Glutamatergic neuron (in vitro differentiated cells): ENCODE measurements around the gene RAD51B. TPM values are rescaled to one million over a fixed set of nuclear protein-coding genes. Genes with fewer than 3 reads are reported as not detected.

Experiments used
- DNase-seq: peaks from one replicate; pipeline ENCODE4 v3.0.0; 2022
- H3K27ac Mint-ChIP-seq: one replicate; pipeline ENCODE4 v1.8.0; 2020; ENCODE audit warnings: mild to moderate bottlenecking, mixed read lengths, inconsistent platforms; ENCODE audit not compliant: unreplicated experiment
- H3K27me3 Mint-ChIP-seq: one replicate; pipeline ENCODE4 v1.8.0; 2020; ENCODE audit warnings: mild to moderate bottlenecking, moderate library complexity, mixed read lengths, inconsistent platforms; ENCODE audit not compliant: unreplicated experiment
- H3K36me3 Mint-ChIP-seq: one replicate; pipeline ENCODE4 v1.8.0; 2020; ENCODE audit warnings: mild to moderate bottlenecking, mixed read lengths, inconsistent platforms; ENCODE audit not compliant: unreplicated experiment
- H3K4me1 Mint-ChIP-seq: one replicate; pipeline ENCODE4 v1.8.0; 2020; ENCODE audit warnings: mild to moderate bottlenecking, low read depth, mixed read lengths, inconsistent platforms; ENCODE audit not compliant: unreplicated experiment
- H3K4me3 Mint-ChIP-seq: one replicate; pipeline ENCODE4 v1.8.0; 2020; ENCODE audit warnings: mild to moderate bottlenecking, mixed read lengths, inconsistent platforms; ENCODE audit not compliant: unreplicated experiment
- H3K9me3 Mint-ChIP-seq: one replicate; pipeline ENCODE4 v1.8.0; 2020; ENCODE audit warnings: mild to moderate bottlenecking, moderate library complexity, mixed read lengths, inconsistent platforms; ENCODE audit not compliant: unreplicated experiment
- total RNA-seq: library from RNA; stranded (reverse); fragmentation: NEBNext Ultra II Directional; extraction: Animal tissue kit (Norgen Biotek cat#: 25700); gene quantifications from one replicate; pipeline ENCODE4 v1.2.1, GENCODE V29; 2021; ENCODE audit not compliant: unreplicated experiment
- TF ChIP-seq, protein P1 (sequence below): fragments of 200-600 bp; sonication (generic); IDR thresholded peaks from one replicate; pipeline ENCODE4 v1.5.0; 2021; ENCODE audit not compliant: partially characterized antibody, unreplicated experiment

Gene RAD51B
- total RNA-seq, 1 donor from 2014 or later, result 9.7 TPM

DNA sequence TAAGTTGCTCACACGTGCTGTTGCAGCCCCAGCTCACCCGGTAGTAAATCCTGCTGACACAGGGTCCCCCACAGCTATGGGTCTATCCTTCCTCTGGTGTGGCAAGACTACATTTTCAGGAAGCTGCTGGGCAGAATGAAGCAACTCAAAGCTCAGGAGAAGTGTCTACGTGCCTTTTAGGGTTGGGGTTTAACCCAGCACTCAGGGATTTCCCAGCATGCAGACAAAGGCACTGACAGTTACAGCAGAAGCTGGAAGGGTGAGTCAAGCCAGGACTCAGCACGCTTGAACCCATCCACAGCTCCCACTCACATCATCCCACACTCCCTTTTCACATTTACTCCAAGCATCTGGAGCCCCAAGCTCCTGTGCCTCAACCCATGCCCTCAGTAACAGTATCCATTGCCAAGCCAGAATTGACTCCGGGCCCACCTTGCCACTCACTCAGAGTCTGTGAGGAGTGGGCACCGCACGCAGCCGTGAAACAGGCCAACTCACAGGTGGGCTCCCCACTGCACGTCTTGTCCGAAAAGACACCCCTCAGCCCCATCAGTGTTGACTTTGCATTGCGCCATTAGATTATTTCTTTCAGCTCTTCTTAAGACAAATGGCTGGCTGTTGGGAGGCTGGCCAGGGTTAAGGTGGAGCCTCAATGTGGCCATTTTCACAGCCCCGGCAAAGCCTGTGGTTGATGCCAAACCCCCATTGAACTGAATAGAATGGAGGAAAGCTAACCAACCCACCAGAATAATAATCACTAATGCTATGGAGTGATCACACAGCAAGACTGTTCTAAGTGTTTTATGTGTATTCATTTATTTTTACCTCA lies 913.7 kb downstream of the RAD51B start:
- Mint-ChIP-seq H3K4me1 (peaks cover 11% of the 10 kb centered on the region), H3K36me3 (no peaks in the 10 kb centered on the region), H3K9me3 (no peaks in the 10 kb centered on the region), H3K27ac (no peak overlapping the region), H3K4me3 (no peak overlapping the region), H3K27me3 (peaks cover 5% of the 10 kb centered on the region)
- TF ChIP-seq, protein P1, sequence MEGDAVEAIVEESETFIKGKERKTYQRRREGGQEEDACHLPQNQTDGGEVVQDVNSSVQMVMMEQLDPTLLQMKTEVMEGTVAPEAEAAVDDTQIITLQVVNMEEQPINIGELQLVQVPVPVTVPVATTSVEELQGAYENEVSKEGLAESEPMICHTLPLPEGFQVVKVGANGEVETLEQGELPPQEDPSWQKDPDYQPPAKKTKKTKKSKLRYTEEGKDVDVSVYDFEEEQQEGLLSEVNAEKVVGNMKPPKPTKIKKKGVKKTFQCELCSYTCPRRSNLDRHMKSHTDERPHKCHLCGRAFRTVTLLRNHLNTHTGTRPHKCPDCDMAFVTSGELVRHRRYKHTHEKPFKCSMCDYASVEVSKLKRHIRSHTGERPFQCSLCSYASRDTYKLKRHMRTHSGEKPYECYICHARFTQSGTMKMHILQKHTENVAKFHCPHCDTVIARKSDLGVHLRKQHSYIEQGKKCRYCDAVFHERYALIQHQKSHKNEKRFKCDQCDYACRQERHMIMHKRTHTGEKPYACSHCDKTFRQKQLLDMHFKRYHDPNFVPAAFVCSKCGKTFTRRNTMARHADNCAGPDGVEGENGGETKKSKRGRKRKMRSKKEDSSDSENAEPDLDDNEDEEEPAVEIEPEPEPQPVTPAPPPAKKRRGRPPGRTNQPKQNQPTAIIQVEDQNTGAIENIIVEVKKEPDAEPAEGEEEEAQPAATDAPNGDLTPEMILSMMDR, result no peak
- DNase-seq, result no peak

DNA sequence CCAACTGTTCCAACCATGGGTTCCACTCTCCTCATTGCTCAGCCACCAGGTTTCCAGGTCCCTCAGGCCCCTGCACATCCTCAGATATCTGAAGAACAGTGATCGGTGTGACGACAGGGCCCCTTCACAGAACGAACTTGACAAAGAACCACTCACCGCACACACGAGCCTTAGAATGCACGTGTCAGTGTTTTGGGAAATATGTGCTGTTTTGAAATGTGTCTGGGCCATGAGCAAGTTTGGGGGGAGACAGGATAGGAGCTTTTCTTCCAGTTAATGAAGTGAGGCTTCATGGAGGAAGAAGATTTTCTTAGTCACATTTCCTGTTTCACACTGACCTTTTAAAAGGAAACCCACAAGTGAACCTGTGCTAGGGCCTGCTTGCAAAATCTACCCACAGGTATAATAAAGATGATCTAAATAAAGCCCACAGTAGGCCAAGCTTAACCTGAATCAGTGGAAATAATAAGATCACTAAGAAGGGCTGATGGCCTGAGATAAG lies 914.7 kb downstream of the RAD51B start:
- Mint-ChIP-seq H3K27me3 (peaks cover 11% of the 10 kb centered on the region), H3K4me3 (no peak overlapping the region), H3K4me1 (peaks cover 12% of the 10 kb centered on the region), H3K9me3 (no peaks in the 10 kb centered on the region), H3K36me3 (no peaks in the 10 kb centered on the region), H3K27ac (no peak overlapping the region)
- TF ChIP-seq, protein P1, result no peak
- no peak for DNase-seq

DNA sequence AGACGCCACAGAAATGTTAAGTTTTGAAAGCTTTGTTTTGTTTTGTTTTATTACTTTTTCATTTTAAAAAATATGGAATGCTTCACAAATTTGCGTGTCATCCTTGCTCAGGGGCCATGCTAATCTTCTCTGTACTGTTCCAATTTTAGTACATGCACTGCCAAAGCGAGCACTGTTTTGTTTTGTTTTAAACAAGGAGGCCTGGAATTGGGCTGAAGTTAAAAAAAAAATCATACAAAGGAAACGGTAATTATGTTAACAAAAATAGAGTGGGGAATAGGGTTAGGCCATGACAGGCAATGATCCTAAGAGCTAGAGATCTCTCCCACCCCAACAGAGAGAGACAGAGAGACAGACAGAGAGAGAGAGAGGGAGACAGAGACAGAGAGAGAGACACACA lies 916.3 kb downstream of the RAD51B start:
- no peak for DNase-seq
- Mint-ChIP-seq H3K4me1 (peaks cover 7% of the 10 kb centered on the region), H3K4me3 (no peak overlapping the region), H3K27me3 (peaks cover 11% of the 10 kb centered on the region), H3K36me3 (peaks cover 5% of the 10 kb centered on the region), H3K27ac (no peak overlapping the region), H3K9me3 (peaks cover 4% of the 10 kb centered on the region)
- TF ChIP-seq, protein P1, result no peak

DNA sequence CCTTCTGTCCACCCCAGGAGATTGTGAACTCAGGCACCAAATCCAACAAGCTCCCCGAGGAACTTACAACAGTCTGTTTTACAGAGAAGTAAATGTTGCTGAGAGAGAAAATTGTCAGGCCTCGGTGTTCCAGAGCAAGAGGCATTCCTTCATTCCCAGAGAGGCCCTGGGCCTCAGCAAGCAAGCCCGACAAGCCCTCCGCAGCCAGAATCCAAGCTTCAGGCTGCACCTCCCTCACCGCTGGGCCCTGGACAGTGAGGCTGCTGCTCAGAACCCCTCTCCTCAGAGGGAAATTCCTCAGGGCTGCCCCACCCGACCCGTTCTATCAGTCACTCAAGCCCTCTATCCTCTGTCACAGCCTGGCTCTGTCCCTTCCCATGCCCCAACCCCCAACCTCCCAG lies 916.9 kb downstream of the RAD51B start:
- H3K36me3 Mint-ChIP-seq, result peaks cover 5% of the 10 kb centered on the region
- H3K4me1 Mint-ChIP-seq, result peaks cover 7% of the 10 kb centered on the region
- TF ChIP-seq, protein P1, result no peak
- no peak overlapping the region for H3K4me3 Mint-ChIP-seq
- no peak overlapping the region for H3K27ac Mint-ChIP-seq
- peaks cover 11% of the 10 kb centered on the region for H3K27me3 Mint-ChIP-seq
- H3K9me3 Mint-ChIP-seq, result peaks cover 5% of the 10 kb centered on the region
- no peak for DNase-seq

DNA sequence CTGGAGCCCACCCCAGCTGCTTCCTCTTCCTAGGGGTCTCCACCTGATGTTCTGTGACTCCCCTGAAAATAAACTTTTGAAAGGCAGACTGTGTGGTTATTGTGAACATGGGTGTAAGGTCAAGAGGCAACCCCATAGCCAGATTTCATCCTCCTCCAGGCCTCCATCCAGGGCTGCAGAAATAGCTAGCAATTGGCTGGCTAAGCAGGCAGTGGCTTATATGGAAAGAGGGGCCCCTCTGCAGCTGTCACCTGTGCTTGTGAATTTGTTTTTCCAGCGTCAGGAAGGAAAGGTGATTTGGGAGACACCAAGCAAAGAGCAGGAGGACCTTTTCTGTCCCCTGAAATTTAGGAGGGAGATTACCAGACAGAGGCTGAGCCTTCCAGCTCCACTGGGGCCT lies 917.5 kb downstream of the RAD51B start:
- no peak overlapping the region for H3K4me3 Mint-ChIP-seq
- no peak for DNase-seq
- H3K36me3 Mint-ChIP-seq, result peaks cover 5% of the 10 kb centered on the region
- H3K27me3 Mint-ChIP-seq, result peaks cover 11% of the 10 kb centered on the region
- no peak overlapping the region for H3K27ac Mint-ChIP-seq
- peaks cover 5% of the 10 kb centered on the region for H3K9me3 Mint-ChIP-seq
- TF ChIP-seq, protein P1, result no peak
- peaks cover 7% of the 10 kb centered on the region for H3K4me1 Mint-ChIP-seq
